HS-27A (cell line): Measurements from ENCODE around the gene CNNM2.

Source experiments
- DNase-seq: peaks from one replicate; pipeline ENCODE4 v3.0.0-alpha.2; 2012; ENCODE audit warnings: low read depth, missing footprints

Gene CNNM2

DNA sequence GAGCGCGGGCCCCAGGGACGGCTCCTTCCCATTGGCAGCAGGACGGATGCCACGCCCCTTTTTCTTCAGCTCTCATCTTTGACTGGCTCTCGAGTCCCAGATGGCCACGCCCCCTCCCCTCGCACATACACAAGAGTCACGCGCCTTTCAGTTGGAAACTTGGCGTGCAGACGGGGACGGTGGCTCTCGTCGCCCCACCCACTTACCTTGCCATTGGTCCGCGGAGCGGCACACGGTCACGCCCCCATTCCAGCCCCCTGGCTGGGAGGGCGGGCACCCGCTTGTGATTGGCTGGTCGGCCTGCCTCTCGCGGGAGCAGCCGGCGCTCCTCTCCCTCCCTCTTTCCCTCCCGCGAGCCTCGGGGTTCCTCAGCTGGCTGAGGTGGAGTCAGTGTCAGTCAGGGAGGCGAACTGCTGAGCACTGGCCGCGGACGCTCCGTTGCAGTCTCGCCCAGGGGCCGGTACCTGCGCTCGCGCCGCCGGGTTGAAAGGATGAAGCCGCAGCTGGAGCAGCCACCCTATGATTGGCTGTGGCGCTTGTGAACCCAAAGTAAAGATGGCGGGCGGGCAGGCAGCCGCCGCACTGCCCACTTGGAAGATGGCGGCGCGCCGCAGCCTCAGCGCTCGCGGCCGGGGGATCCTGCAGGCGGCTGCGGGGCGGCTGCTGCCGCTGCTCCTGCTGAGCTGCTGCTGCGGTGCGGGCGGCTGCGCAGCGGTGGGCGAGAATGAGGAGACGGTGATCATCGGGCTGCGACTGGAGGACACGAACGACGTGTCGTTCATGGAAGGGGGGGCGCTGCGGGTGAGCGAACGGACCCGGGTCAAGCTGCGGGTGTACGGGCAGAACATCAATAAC is at the start of gene CNNM2:
TSS of gene CNNM2 (plus strand) at position 333 of the 855 bp plus-strand sequence. CDS start at position 520, 187 bp downstream.
- peak; percentile 93 for DNase-seq

DNA sequence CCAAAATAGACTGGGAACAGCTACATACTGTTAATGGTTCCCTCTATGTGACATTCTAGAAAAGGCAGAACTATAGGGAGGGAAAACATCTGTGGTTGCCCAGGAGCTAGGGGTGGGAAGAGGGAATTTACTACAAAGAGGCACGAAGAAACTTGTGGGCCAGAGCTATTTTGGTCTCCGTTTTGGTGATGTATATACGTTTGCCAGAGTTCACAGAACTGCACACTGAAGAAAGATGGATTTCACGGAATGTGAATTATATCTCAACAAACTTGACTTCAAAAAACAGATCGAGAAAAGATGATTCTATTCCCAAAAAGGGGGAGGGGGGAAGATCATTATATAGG is 49.2 kb upstream of the CNNM2 start:
- DNase-seq = no peak

GRCh38 chr10:102869258-102870198 is 48.6 kb upstream of the CNNM2 start, which contains the start of gene AS3MT:
Gene AS3MT, plus strand, starts transcription at chr10:102869470. Its CDS starts 123 bp downstream, at chr10:102869593.
- no peak for DNase-seq

DNA sequence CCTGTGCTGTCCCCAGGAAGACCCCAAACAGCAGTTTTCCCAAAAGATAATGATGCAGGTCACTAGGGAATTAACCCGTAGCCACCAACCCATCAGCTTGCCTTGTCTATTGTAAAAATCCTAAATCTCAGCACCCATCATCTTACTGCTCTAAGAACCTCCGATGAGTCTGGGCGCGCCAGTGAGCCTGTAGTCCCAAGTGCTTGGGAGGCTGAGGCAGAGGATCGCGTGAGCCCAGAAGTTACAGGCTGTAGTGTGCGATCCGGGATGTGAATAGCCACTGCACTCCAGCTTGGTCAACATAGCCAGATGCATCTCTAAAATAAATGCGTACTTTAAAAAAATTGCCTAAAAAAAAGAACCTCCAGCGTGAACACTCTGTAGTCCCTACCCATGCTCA is 47.9 kb upstream of the CNNM2 start:
- no peak for DNase-seq

- no peak for DNase-seq
These were observed 45.9 kb upstream of the CNNM2 start for GRCh38 chr10:102872163-102872562.

DNA sequence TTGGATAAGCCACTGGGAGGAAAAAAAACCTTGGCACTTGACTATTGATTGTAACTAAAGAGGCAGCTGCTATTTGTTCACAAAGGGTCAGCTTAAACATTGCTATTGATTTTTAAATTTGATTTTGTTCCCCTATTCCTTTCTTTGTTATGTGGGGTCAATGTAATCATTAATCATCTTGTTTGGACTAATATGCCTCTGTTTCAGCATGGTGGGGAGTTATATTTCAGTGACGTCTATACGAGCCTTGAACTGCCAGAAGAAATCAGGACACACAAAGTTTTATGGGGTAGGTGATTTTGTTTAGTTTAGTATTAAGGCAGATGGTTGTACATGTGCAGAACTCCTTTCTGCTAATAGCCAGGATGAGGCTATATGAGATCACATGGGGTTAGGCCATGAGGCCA is 41.3 kb upstream of the CNNM2 start:
- no peak for DNase-seq

DNA sequence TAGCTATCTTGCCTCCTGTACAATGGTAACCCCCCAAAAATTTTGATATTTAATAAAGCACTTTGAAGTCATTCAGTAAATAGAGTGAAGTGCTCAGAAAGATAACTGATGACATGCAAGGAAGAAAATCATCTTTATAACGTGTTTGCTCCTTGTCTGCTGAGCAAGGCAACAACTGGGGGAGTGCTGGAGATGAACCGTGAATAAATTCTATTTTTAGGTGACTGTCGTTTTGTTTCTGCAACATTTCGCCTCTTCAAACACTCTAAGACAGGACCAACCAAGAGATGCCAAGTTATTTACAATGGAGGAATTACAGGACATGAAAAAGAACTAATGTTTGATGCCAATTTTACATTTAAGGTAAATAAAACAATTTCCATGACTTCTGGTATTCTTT is 39.5 kb upstream of the CNNM2 start:
- DNase-seq = no peak

- DNase-seq = no peak
These were observed 37.8 kb upstream of the CNNM2 start for GRCh38 chr10:102880256-102880655.

- no peak for DNase-seq
These were observed 30.0 kb upstream of the CNNM2 start for GRCh38 chr10:102888048-102888447.

GRCh38 chr10:102894466-102895213 is 23.5 kb upstream of the CNNM2 start:
- no peak for DNase-seq

GRCh38 chr10:102900006-102900405 is 18.1 kb upstream of the CNNM2 start:
- DNase-seq = no peak

DNA sequence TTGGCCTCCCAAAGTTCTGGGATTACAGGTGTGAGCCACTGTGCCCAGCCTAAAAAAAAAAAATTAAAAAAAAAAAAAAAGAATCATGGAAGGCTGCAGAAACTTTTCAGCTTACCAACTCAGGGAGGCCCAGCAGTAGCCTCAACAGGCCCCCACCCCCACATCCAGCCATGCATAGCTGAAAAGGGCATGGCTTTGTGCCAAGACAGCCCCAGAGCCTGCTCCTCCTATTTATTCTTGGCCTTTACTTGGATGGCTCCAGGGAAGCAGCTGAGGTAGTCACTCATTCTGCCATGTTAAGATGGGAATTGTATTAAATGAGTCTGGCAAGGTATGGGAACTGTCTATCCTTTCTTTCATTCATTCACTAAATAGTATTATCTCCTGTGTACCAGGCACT is 13.7 kb upstream of the CNNM2 start:
- DNase-seq = no peak

- DNase-seq = no peak
These were observed 11.6 kb upstream of the CNNM2 start for GRCh38 chr10:102906507-102906906.

DNA sequence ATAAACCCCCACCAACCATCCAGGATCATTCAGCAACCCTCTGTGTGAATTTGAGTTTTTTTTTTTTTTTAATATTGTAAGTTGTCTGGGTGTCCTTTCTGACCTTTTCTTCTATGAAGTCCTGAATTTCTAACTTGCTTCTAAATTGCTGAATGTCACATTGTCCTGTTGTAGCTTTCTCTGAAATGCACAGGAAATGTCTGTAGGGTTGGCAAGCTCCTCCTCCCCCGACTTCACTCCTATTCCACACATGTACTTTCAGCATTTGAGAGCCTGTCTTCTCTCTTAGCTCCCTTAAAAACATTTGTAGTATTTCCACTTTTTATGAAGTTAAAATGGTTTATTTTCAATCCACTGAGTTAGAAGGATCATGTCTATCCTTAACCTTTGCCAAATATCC is 3.3 kb upstream of the CNNM2 start:
- no peak for DNase-seq

DNA sequence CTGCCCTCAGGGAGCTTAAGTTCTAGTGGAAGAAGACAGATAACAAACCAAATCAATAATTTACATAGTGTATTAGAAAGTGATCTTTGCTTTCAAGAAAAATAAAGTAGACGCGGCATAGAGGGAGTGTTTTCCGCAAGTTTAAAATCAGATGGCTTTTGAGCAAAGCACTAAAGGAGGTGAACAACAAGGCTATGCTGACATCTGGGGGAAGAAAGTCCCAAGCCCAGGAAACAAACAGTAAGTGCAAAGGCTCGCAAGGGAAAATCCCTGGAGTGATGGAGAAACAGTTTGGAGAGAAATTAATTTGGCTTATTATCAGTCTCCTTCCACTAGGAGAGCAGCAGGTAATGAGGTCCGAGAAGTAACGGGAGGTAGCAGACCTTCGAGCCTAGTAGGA is 1.9 kb upstream of the CNNM2 start:
- no peak for DNase-seq

DNA sequence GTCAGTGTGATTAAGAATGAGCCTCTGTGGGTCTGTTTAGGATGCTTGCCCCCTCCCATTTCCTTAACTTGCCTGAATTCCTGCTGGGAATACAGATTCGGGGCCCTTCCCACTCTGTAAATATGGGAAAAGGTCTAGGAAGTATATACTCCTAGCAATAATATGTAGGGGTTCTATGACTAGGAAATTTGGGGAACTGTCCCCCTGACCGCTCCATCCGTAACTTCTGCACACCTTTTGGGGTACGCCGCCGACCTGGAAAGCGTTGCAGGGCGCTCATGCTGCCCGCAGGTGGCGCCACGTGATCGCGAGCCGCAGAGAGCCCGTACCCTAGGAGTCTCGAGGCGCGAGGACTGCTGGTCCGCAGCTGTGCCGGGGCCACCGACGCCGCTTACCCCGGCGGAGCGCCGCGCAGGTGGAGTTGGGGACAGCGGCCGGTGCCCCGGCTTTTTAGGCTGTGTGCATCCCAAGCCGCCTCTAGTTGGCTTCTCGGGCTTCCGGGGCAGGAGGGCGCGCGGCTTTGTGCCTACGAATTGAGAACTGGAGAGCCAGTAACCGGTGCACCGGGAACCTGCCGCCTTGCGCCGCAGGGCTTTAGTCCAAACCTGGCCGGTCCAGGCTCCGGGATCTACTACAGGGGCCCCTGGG is 656 bp upstream of the CNNM2 start:
- no peak for DNase-seq

DNA sequence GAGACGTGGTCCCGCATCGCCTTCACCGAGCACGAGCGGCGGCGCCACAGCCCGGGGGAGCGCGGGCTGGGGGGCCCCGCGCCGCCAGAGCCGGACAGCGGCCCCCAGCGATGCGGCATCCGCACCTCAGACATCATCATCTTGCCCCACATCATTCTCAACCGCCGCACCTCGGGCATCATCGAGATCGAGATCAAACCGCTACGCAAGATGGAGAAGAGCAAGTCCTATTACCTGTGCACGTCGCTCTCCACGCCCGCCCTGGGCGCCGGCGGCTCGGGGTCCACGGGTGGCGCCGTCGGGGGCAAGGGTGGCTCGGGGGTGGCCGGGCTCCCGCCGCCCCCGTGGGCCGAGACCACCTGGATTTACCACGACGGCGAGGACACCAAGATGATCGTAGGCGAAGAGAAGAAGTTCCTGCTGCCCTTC is 737 bp downstream of the CNNM2 start:
- DNase-seq = no peak

GRCh38 chr10:102919246-102919959 is 1.3 kb downstream of the CNNM2 start:
- no peak for DNase-seq

DNA sequence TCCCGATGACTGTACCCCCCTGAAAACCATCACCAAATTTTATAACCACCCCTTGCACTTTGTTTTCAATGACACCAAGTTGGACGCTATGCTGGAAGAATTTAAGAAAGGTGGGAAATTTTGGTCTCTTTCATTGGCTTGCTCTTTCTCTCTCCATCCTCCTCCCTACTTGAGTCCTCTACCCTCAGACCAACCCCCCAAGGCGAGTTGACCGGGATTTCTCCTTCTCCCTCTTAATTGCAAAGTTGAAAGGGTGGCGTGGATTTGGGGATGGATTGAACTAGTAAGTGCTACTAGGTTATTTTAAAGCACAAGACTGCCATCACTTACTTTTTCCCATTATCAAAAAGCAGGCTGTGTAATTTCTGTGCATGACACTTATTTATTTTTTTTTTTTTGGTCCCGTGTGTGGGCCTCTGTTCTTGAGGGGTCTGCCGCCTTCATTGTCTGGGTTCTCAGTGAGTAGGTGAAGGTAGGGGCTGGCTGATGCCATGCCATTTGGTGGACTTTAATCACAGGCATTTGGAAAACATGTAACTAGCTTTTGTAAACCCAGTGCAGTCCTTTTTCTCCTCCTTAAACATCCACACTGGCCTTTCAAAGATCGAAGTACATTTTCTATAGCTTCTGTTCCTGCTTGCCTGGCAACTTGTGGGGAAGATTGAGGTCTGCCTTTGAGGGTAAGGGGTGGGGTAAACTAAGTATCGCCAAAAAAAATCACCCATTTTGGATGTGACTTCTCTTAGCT is 2.1 kb downstream of the CNNM2 start:
- DNase-seq = no peak

DNA sequence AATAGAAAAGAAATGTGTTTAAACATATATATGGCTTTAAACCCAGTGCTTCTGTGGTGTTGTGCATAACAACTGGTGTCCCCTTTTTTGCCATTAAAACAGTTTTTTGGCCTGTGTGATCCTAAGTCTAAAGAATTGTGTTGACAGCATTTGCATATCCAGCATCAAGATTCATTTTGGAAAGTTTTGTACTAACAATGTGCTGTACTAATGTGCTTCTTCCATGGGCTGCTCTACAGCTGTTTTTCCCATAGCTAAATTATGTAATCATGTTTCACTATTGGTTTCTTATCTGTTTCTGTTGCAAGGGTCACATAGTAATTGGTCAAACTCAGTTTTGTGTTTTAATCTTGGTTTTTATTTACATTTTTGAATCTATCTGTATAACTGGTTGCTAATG is 5.5 kb downstream of the CNNM2 start:
- DNase-seq = no peak
